ENCODE measurements around the gene TRPC4AP. TPM values are rescaled to one million over a fixed set of nuclear protein-coding genes. Genes with fewer than 3 reads are reported as not detected.

TRPC4AP gene
- total RNA-seq, 6 donors from 2014 or later = 64.3 to 118 (median 80.5) TPM

- no peaks in the 10 kb centered on the region for H3K27me3 ChIP-seq
- 94 to 97% methylated on average over 3 of the region's 3 CpGs for WGBS, 2 donors
- ATAC-seq (ENCODE audit: low FRiP score in 2 of 2) = no peak
- H3K4me1 ChIP-seq = peaks cover 0 to 3% (median 0%) of the 10 kb centered on the region in 4 donors
- no peak overlapping the region for H3K4me3 ChIP-seq
- H3K36me3 ChIP-seq = peaks cover 0 to 15% (median 2%) of the 10 kb centered on the region in 4 donors
- no peaks in the 10 kb centered on the region for H3K9me3 ChIP-seq
- TF ChIP-seq POLR2A (IDR thresholded peaks at IDR 0.05) (no peak), POLR2AphosphoS5 (IDR thresholded peaks at IDR 0.05) (no peak), EP300 (IDR thresholded peaks at IDR 0.05) (no peak), CTCF (IDR thresholded peaks at IDR 0.05) (no peak)
- no peak for DNase-seq
- no peak overlapping the region for H3K27ac ChIP-seq
These were observed 30.1 kb downstream of the TRPC4AP start for GRCh38 chr20:35062478-35062877.

GRCh38 chr20:35060168-35060567, 32.4 kb downstream of the TRPC4AP start:
- DNase-seq (no peak), ATAC-seq (ENCODE audit: low FRiP score in 2 of 2) (no peak)
- no peak overlapping the region for H3K27ac ChIP-seq
- H3K4me1 ChIP-seq = peaks cover 0 to under 1% (median 0%) of the 10 kb centered on the region in 4 donors
- WGBS, 2 donors = 99% methylated on average over 5 of the region's 5 CpGs
- no peak for TF ChIP-seq POLR2A (IDR thresholded peaks at IDR 0.05)
- no peak for TF ChIP-seq EP300 (IDR thresholded peaks at IDR 0.05)
- TF ChIP-seq POLR2AphosphoS5 (IDR thresholded peaks at IDR 0.05) = no peak
- no peak for TF ChIP-seq CTCF (IDR thresholded peaks at IDR 0.05)
- peaks cover 0 to 21% (median 1%) of the 10 kb centered on the region in 4 donors for H3K36me3 ChIP-seq
- H3K9me3 ChIP-seq = no peaks in the 10 kb centered on the region
- H3K4me3 ChIP-seq = no peak overlapping the region
- H3K27me3 ChIP-seq = no peaks in the 10 kb centered on the region

GRCh38 chr20:35059612-35060011, 33.0 kb downstream of the TRPC4AP start:
- ATAC-seq (ENCODE audit: low FRiP score in 2 of 2) (no peak), DNase-seq (no peak)
- H3K36me3 ChIP-seq = peaks cover 0 to 26% (median 1%) of the 10 kb centered on the region in 4 donors
- WGBS, 2 donors = 93 to 94% methylated on average over 14 of the region's 14 CpGs
- no peak overlapping the region for H3K4me3 ChIP-seq
- H3K27me3 ChIP-seq = no peaks in the 10 kb centered on the region
- H3K9me3 ChIP-seq = no peaks in the 10 kb centered on the region
- TF ChIP-seq POLR2AphosphoS5 (IDR thresholded peaks at IDR 0.05) (no peak), EP300 (IDR thresholded peaks at IDR 0.05) (no peak), CTCF (IDR thresholded peaks at IDR 0.05) (no peak), POLR2A (IDR thresholded peaks at IDR 0.05) (no peak)
- no peak overlapping the region for H3K27ac ChIP-seq
- peaks cover 0 to 6% (median 0%) of the 10 kb centered on the region in 4 donors for H3K4me1 ChIP-seq

GRCh38 chr20:35059110-35059509, 33.5 kb downstream of the TRPC4AP start:
- TF ChIP-seq POLR2A (IDR thresholded peaks at IDR 0.05) (no peak), EP300 (IDR thresholded peaks at IDR 0.05) (no peak), CTCF (IDR thresholded peaks at IDR 0.05) (no peak), POLR2AphosphoS5 (IDR thresholded peaks at IDR 0.05) (no peak)
- WGBS, 2 donors = 94 to 97% methylated on average over 2 of the region's 2 CpGs
- Histone ChIP-seq H3K4me1 (peaks cover 0 to 9% (median 0%) of the 10 kb centered on the region in 4 donors), H3K27ac (no peak overlapping the region), H3K9me3 (no peaks in the 10 kb centered on the region), H3K36me3 (peaks cover 0 to 28% (median 1%) of the 10 kb centered on the region in 4 donors), H3K4me3 (no peak overlapping the region), H3K27me3 (no peaks in the 10 kb centered on the region)
- DNase-seq (no peak), ATAC-seq (ENCODE audit: low FRiP score in 2 of 2) (no peak)

All from upper lobe of left lung (tissue), 6 donors.